Measurements from ENCODE around the gene REPS2.

REPS2 gene

GRCh38 chrX:17174671-17175070 lies 228.2 kb downstream of the REPS2 start:
- H3K4me3 ChIP-seq (ENCODE audit: low read length in 2 of 2): no peak overlapping the region
- H3K27ac ChIP-seq (ENCODE audit: low read depth in 2 of 2, low read length in 2 of 2): no peak overlapping the region
- H3K4me1 ChIP-seq (ENCODE audit: control insufficient read depth in 2 of 2, insufficient read depth in 2 of 2, low read length in 2 of 2): no peaks in the 10 kb centered on the region
- no peaks in the 10 kb centered on the region for H3K9me3 ChIP-seq (ENCODE audit: control insufficient read depth in 2 of 2, low read length in 2 of 2)
- H3K36me3 ChIP-seq (ENCODE audit: control insufficient read depth in 2 of 2, insufficient read depth in 2 of 2, low read length in 2 of 2): no peaks in the 10 kb centered on the region
- H3K9ac ChIP-seq (ENCODE audit: low read depth in 1 of 2, low read length in 2 of 2): no peak overlapping the region
- peaks cover 0 to 2% of the 10 kb centered on the region in 2 donors for H3K27me3 ChIP-seq (ENCODE audit: control insufficient read depth in 2 of 2, insufficient read depth in 2 of 2, low read length in 2 of 2)

- Histone ChIP-seq H3K9me3 (ENCODE audit: control insufficient read depth in 2 of 2, low read length in 2 of 2) (no peaks in the 10 kb centered on the region), H3K36me3 (ENCODE audit: control insufficient read depth in 2 of 2, insufficient read depth in 2 of 2, low read length in 2 of 2) (no peaks in the 10 kb centered on the region)
Observed at GRCh38 chrX:17182317-17182716, 235.9 kb downstream of the REPS2 start.

GRCh38 chrX:17183566-17183965 lies 237.1 kb downstream of the REPS2 start:
- Histone ChIP-seq H3K9me3 (ENCODE audit: control insufficient read depth in 2 of 2, low read length in 2 of 2) (no peaks in the 10 kb centered on the region), H3K27me3 (ENCODE audit: control insufficient read depth in 2 of 2, insufficient read depth in 2 of 2, low read length in 2 of 2) (no peaks in the 10 kb centered on the region), H3K27ac (ENCODE audit: low read depth in 2 of 2, low read length in 2 of 2) (no peak overlapping the region), H3K36me3 (ENCODE audit: control insufficient read depth in 2 of 2, insufficient read depth in 2 of 2, low read length in 2 of 2) (no peaks in the 10 kb centered on the region), H3K4me1 (ENCODE audit: control insufficient read depth in 2 of 2, insufficient read depth in 2 of 2, low read length in 2 of 2) (no peaks in the 10 kb centered on the region), H3K4me3 (ENCODE audit: low read length in 2 of 2) (no peak overlapping the region), H3K9ac (ENCODE audit: low read depth in 1 of 2, low read length in 2 of 2) (no peak overlapping the region)

More at GRCh38 chrX:17182317-17182716, 235.9 kb downstream of the REPS2 start:
- H3K27me3 ChIP-seq (ENCODE audit: control insufficient read depth in 2 of 2, insufficient read depth in 2 of 2, low read length in 2 of 2): no peaks in the 10 kb centered on the region
- no peaks in the 10 kb centered on the region for H3K4me1 ChIP-seq (ENCODE audit: control insufficient read depth in 2 of 2, insufficient read depth in 2 of 2, low read length in 2 of 2)
- no peak overlapping the region for H3K9ac ChIP-seq (ENCODE audit: low read depth in 1 of 2, low read length in 2 of 2)
- no peak overlapping the region for H3K27ac ChIP-seq (ENCODE audit: low read depth in 2 of 2, low read length in 2 of 2)
- no peak overlapping the region for H3K4me3 ChIP-seq (ENCODE audit: low read length in 2 of 2)

- H3K9ac ChIP-seq (ENCODE audit: low read depth in 1 of 2, low read length in 2 of 2): no peak overlapping the region
- no peak overlapping the region for H3K27ac ChIP-seq (ENCODE audit: low read depth in 2 of 2, low read length in 2 of 2)
- no peaks in the 10 kb centered on the region for H3K36me3 ChIP-seq (ENCODE audit: control insufficient read depth in 2 of 2, insufficient read depth in 2 of 2, low read length in 2 of 2)
- H3K9me3 ChIP-seq (ENCODE audit: control insufficient read depth in 2 of 2, low read length in 2 of 2): no peaks in the 10 kb centered on the region
- no peaks in the 10 kb centered on the region for H3K4me1 ChIP-seq (ENCODE audit: control insufficient read depth in 2 of 2, insufficient read depth in 2 of 2, low read length in 2 of 2)
- H3K27me3 ChIP-seq (ENCODE audit: control insufficient read depth in 2 of 2, insufficient read depth in 2 of 2, low read length in 2 of 2): no peaks in the 10 kb centered on the region
- H3K4me3 ChIP-seq (ENCODE audit: low read length in 2 of 2): no peak overlapping the region
Observed at GRCh38 chrX:17185431-17185830, 239.0 kb downstream of the REPS2 start.

- Histone ChIP-seq H3K27me3 (ENCODE audit: control insufficient read depth in 2 of 2, insufficient read depth in 2 of 2, low read length in 2 of 2) (no peaks in the 10 kb centered on the region), H3K9ac (ENCODE audit: low read depth in 1 of 2, low read length in 2 of 2) (no peak overlapping the region), H3K4me1 (ENCODE audit: control insufficient read depth in 2 of 2, insufficient read depth in 2 of 2, low read length in 2 of 2) (no peaks in the 10 kb centered on the region), H3K27ac (ENCODE audit: low read depth in 2 of 2, low read length in 2 of 2) (no peak overlapping the region), H3K9me3 (ENCODE audit: control insufficient read depth in 2 of 2, low read length in 2 of 2) (no peaks in the 10 kb centered on the region), H3K36me3 (ENCODE audit: control insufficient read depth in 2 of 2, insufficient read depth in 2 of 2, low read length in 2 of 2) (no peaks in the 10 kb centered on the region), H3K4me3 (ENCODE audit: low read length in 2 of 2) (no peak overlapping the region)
Observed at GRCh38 chrX:17187136-17187756, 240.8 kb downstream of the REPS2 start.

- H3K27ac ChIP-seq (ENCODE audit: low read depth in 2 of 2, low read length in 2 of 2): no peak overlapping the region
- H3K27me3 ChIP-seq (ENCODE audit: control insufficient read depth in 2 of 2, insufficient read depth in 2 of 2, low read length in 2 of 2): no peaks in the 10 kb centered on the region
- no peaks in the 10 kb centered on the region for H3K9me3 ChIP-seq (ENCODE audit: control insufficient read depth in 2 of 2, low read length in 2 of 2)
- H3K36me3 ChIP-seq (ENCODE audit: control insufficient read depth in 2 of 2, insufficient read depth in 2 of 2, low read length in 2 of 2): no peaks in the 10 kb centered on the region
- H3K4me3 ChIP-seq (ENCODE audit: low read length in 2 of 2): no peak overlapping the region
- no peaks in the 10 kb centered on the region for H3K4me1 ChIP-seq (ENCODE audit: control insufficient read depth in 2 of 2, insufficient read depth in 2 of 2, low read length in 2 of 2)
- H3K9ac ChIP-seq (ENCODE audit: low read depth in 1 of 2, low read length in 2 of 2): no peak overlapping the region
Observed at GRCh38 chrX:17192106-17192505, 245.6 kb downstream of the REPS2 start.

All from mucosa of rectum (tissue), 2 donors.